COLO668 (cell line): Measurements from ENCODE around the gene CATSPERD.

Source experiments
- DNase-seq: peaks from one replicate; lab custom pipeline; 2025; ENCODE audit not compliant: unreplicated experiment; lab: John Stamatoyannopoulos, UW

Gene CATSPERD

DNA sequence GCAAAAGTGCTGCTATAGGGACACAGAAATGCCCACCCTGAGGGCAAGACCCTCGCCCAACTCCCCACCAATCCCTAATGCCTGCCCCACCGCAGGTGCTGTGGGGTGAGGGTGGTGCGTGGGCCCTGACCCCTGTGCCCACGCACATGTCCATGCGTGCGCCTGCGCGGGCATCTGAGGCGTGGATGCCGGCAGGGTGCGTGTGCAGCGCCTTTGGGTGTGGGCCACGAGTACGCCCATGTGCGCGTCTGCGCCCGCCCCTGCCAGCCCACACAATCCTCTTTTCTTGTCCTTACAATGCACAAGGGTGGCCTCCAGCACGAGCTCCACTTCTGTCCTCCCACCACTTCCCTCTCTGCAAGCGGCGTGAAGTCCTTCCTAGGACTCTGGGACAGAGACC, 104.7 kb downstream of the CATSPERD start:
- no peak for DNase-seq

DNA sequence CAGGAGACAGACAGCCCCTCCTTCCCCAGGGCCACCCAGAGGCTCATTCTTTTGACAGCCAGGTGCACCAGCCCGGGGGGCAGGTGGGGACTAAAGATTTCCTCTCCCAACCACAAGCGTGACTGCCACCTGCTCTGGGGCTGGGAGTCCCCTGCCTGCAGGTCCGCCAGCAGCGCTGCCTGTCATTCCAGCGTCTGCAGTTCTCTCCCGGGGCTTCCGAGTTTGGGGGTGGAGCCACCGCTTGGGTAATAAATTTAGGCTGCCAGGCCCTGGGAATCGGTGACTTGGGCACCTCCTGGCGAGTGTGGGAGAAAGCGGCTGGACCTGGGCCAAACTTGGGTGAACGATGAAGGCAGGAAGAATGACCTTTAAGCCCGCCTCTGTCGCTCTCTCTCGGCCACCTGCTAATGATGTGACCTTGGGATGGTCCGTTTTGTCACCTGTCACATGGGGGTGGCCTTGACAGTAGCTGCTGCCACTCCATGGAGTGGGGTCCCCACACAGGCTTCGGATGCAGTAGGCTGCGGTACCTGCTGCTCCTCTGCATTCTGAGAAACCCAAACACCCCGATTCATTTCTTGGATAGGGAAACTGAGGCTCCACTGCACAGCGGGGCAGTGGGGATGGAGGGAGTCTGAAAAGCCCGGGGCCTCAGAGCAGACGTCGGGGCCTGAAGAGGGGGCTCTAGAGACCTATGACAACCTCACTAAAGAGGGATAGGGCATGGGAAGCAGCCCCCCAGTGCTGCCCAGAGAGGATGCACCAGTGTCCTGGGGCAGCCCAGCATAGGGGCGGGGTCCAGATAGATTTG, 106.3 kb downstream of the CATSPERD start:
- peak; percentile 99 for DNase-seq

- no peak for DNase-seq
Measured at GRCh38 chr19:5827342-5827890, 107.0 kb downstream of the CATSPERD start.

DNA sequence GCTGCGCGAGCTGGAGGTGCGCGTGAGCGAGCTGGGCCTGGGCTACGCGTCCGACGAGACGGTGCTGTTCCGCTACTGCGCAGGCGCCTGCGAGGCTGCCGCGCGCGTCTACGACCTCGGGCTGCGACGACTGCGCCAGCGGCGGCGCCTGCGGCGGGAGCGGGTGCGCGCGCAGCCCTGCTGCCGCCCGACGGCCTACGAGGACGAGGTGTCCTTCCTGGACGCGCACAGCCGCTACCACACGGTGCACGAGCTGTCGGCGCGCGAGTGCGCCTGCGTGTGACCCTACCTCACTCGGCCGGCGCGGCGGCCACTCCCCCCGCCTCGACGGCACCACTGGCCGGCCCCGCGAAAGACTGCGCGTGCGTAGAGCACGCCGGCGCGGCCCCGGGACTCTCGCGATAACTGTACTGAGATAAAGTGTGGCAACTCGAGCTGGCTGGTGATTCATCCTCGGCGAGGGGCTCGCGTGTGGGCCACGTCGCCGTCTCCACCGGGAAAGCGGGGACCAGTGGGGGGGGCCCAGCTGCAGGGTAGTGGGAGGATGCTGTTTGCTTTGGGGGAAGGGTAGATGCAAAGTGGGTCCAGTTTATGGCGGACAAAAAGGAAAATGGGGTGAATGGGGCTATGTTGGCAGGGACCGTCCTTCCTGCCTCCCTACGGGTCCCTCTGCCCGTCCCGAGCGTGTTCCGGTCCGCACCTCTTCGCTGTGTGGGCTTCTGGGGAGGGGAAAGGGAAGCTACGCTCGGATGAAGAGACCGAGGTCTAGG, 107.6 kb downstream of the CATSPERD start:
- peak; percentile 99 for DNase-seq
